Measurements from ENCODE around the gene TOX2. TPM values are rescaled to one million over a fixed set of nuclear protein-coding genes. Genes with fewer than 3 reads are reported as not detected.

TOX2 gene
- total and polyA plus RNA-seq, 2 donors from 2014 or later, result 4.7 to 5.9 TPM

- Histone ChIP-seq H3K27ac (ENCODE audit: low read depth in 2 of 2, low read length in 2 of 2) (no peak overlapping the region), H3K4me1 (ENCODE audit: control insufficient read depth in 2 of 3, insufficient read depth in 2 of 3, low read depth in 1 of 3, low read length in 3 of 3) (no peaks in the 10 kb centered on the region), H3K27me3 (ENCODE audit: control insufficient read depth, insufficient read depth, low read length) (no peaks in the 10 kb centered on the region), H3K4me3 (ENCODE audit: low read length in 3 of 3) (no peak overlapping the region), H3K9me3 (ENCODE audit: control insufficient read depth in 2 of 3, insufficient read depth in 1 of 3, low read length in 3 of 3) (no peaks in the 10 kb centered on the region), H3K36me3 (ENCODE audit: control insufficient read depth in 2 of 3, insufficient read depth in 3 of 3, low read length in 3 of 3) (no peaks in the 10 kb centered on the region), H3K9ac (ENCODE audit: low read length in 3 of 3) (no peak overlapping the region)
- intact Hi-C loops (cut with DNase I), result no loop called here
- no peak for TF ChIP-seq CTCF (IDR thresholded peaks at IDR 0.05; ENCODE audit: borderline replicate concordance, extremely low read depth, insufficient read depth)
- DNase-seq (peak in 2 of 5 donors; percentile 4 to 19), FAIRE-seq (no peak)
Observed at GRCh38 chr20:44050925-44051660, 136.4 kb downstream of the TOX2 start.

- FAIRE-seq, result no peak
- peak in 1 of 5 donors; percentile 11 for DNase-seq
- intact Hi-C loops (cut with DNase I), result no loop called here
- Histone ChIP-seq H3K27ac (ENCODE audit: low read depth in 2 of 2, low read length in 2 of 2) (no peak overlapping the region), H3K36me3 (ENCODE audit: control insufficient read depth in 2 of 3, insufficient read depth in 3 of 3, low read length in 3 of 3) (no peaks in the 10 kb centered on the region), H3K27me3 (ENCODE audit: control insufficient read depth, insufficient read depth, low read length) (no peaks in the 10 kb centered on the region), H3K4me1 (ENCODE audit: control insufficient read depth in 2 of 3, insufficient read depth in 2 of 3, low read depth in 1 of 3, low read length in 3 of 3) (no peaks in the 10 kb centered on the region), H3K9ac (ENCODE audit: low read length in 3 of 3) (no peak overlapping the region), H3K4me3 (ENCODE audit: low read length in 3 of 3) (no peak overlapping the region), H3K9me3 (ENCODE audit: control insufficient read depth in 2 of 3, insufficient read depth in 1 of 3, low read length in 3 of 3) (no peaks in the 10 kb centered on the region)
- no peak for TF ChIP-seq CTCF (IDR thresholded peaks at IDR 0.05; ENCODE audit: borderline replicate concordance, extremely low read depth, insufficient read depth)
Observed at GRCh38 chr20:44051661-44052000, 137.0 kb downstream of the TOX2 start.

GRCh38 chr20:44052166-44052565, 137.5 kb downstream of the TOX2 start:
- Histone ChIP-seq H3K9me3 (ENCODE audit: control insufficient read depth in 2 of 3, insufficient read depth in 1 of 3, low read length in 3 of 3) (no peaks in the 10 kb centered on the region), H3K36me3 (ENCODE audit: control insufficient read depth in 2 of 3, insufficient read depth in 3 of 3, low read length in 3 of 3) (no peaks in the 10 kb centered on the region), H3K4me3 (ENCODE audit: low read length in 3 of 3) (no peak overlapping the region), H3K4me1 (ENCODE audit: control insufficient read depth in 2 of 3, insufficient read depth in 2 of 3, low read depth in 1 of 3, low read length in 3 of 3) (no peaks in the 10 kb centered on the region), H3K27me3 (ENCODE audit: control insufficient read depth, insufficient read depth, low read length) (no peaks in the 10 kb centered on the region), H3K27ac (ENCODE audit: low read depth in 2 of 2, low read length in 2 of 2) (no peak overlapping the region), H3K9ac (ENCODE audit: low read length in 3 of 3) (no peak overlapping the region)
- FAIRE-seq, result no peak
- DNase-seq, result peak in 2 of 5 donors; percentile 6 to 9
- no peak for TF ChIP-seq CTCF (IDR thresholded peaks at IDR 0.05; ENCODE audit: borderline replicate concordance, extremely low read depth, insufficient read depth)
- intact Hi-C loops (cut with DNase I), result no loop called here

- intact Hi-C loops (cut with DNase I), result no loop called here
- no peak for TF ChIP-seq CTCF (IDR thresholded peaks at IDR 0.05; ENCODE audit: borderline replicate concordance, extremely low read depth, insufficient read depth)
Observed at GRCh38 chr20:44053046-44053445, 138.4 kb downstream of the TOX2 start.

More at GRCh38 chr20:44053046-44053445, 138.4 kb downstream of the TOX2 start:
- no peaks in the 10 kb centered on the region for H3K36me3 ChIP-seq (ENCODE audit: control insufficient read depth in 2 of 3, insufficient read depth in 3 of 3, low read length in 3 of 3)
- no peak for FAIRE-seq
- no peak overlapping the region for H3K27ac ChIP-seq (ENCODE audit: low read depth in 2 of 2, low read length in 2 of 2)
- no peak overlapping the region for H3K9ac ChIP-seq (ENCODE audit: low read length in 3 of 3)
- no peaks in the 10 kb centered on the region for H3K4me1 ChIP-seq (ENCODE audit: control insufficient read depth in 2 of 3, insufficient read depth in 2 of 3, low read depth in 1 of 3, low read length in 3 of 3)
- H3K27me3 ChIP-seq (ENCODE audit: control insufficient read depth, insufficient read depth, low read length), result no peaks in the 10 kb centered on the region
- DNase-seq, result no peak
- H3K9me3 ChIP-seq (ENCODE audit: control insufficient read depth in 2 of 3, insufficient read depth in 1 of 3, low read length in 3 of 3), result peaks cover 0 to 4% (median 2%) of the 10 kb centered on the region in 3 donors
- no peak overlapping the region for H3K4me3 ChIP-seq (ENCODE audit: low read length in 3 of 3)
